ENCODE measurements around the gene CNTD1.

DNA sequence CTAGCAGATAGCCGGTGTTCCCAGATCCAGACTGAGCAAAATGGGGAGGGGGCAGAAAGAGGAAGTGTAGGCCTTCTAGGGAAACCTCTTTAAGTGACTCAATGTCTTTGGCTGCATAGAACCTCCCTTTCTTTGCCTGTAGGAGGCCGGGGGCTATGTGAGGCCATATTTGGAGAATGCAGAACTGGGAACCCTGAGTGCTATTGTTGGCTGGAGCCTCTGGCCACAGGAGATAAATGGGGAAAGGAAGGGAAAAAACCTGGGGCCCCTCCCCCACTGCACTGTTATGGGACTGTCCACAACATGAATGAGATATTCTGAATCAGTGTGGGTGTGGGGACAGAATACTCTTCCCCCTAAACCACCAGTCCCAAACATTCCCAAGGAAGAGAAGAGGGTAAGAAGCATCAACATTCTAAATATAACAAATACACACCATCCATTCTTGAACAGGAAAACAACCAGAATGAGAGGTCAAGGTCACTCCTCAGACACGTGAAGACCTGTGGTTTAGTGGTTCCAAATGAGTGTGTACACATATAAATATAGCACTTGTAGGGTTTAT, 23.0 kb upstream of the CNTD1 start:
- TF ChIP-seq EZH2phosphoT487 (IDR thresholded peaks at IDR 0.05; ENCODE audit: low read depth), result no peak
- TF ChIP-seq, protein P1, sequence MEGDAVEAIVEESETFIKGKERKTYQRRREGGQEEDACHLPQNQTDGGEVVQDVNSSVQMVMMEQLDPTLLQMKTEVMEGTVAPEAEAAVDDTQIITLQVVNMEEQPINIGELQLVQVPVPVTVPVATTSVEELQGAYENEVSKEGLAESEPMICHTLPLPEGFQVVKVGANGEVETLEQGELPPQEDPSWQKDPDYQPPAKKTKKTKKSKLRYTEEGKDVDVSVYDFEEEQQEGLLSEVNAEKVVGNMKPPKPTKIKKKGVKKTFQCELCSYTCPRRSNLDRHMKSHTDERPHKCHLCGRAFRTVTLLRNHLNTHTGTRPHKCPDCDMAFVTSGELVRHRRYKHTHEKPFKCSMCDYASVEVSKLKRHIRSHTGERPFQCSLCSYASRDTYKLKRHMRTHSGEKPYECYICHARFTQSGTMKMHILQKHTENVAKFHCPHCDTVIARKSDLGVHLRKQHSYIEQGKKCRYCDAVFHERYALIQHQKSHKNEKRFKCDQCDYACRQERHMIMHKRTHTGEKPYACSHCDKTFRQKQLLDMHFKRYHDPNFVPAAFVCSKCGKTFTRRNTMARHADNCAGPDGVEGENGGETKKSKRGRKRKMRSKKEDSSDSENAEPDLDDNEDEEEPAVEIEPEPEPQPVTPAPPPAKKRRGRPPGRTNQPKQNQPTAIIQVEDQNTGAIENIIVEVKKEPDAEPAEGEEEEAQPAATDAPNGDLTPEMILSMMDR (IDR thresholded peaks at IDR 0.05; ENCODE audit: low read depth, low read length), result no peak
